GM18508 (cell line): ENCODE measurements around the gene CHD3.
"Not testable (repeated sequence)": the region's sequence is repeated elsewhere in the genome, so short reads cannot be mapped to it uniquely, and the experiment has no call there.

Source experiments
- ATAC-seq: cut with Tn5 transposase; IDR thresholded peaks from one replicate; pipeline ENCODE4 v1.9.1; 2021; ENCODE audit warnings: moderate number of reproducible peaks; ENCODE audit not compliant: insufficient read depth, unreplicated experiment

Gene CHD3

GRCh38 chr17:7929158-7930023, 40.8 kb downstream of the CHD3 start, which contains the start of gene KCNAB3:
KCNAB3 (minus strand) TSS chr17:7929856; CDS start chr17:7929435, 421 bp downstream.
- ATAC-seq = no peak

GRCh38 chr17:7930841-7931631, 42.4 kb downstream of the CHD3 start:
- ATAC-seq = no peak

- ATAC-seq = peak; percentile 71
Measured at GRCh38 chr17:7931709-7932482, 43.3 kb downstream of the CHD3 start, which contains the start of the genes CNTROB and TRAPPC1. CNTROB (plus strand) TSS chr17:7932206; CDS start chr17:7933080, 874 bp downstream. TRAPPC1 (minus strand) TSS chr17:7931946; CDS start chr17:7931829, 117 bp downstream.

GRCh38 chr17:7932483-7932891, 43.9 kb downstream of the CHD3 start:
- no peak for ATAC-seq

GRCh38 chr17:7932949-7933348, 44.4 kb downstream of the CHD3 start:
- ATAC-seq = no peak

- no peak for ATAC-seq
Measured at GRCh38 chr17:7935859-7936258, 47.3 kb downstream of the CHD3 start.

- ATAC-seq = no peak
Measured at GRCh38 chr17:7940034-7940433, 51.4 kb downstream of the CHD3 start.

- no peak for ATAC-seq
Measured at GRCh38 chr17:7940743-7941142, 52.2 kb downstream of the CHD3 start.

- ATAC-seq = no peak
Measured at GRCh38 chr17:7943291-7943690, 54.7 kb downstream of the CHD3 start.

GRCh38 chr17:7944326-7944725, 55.7 kb downstream of the CHD3 start:
- ATAC-seq = no peak

- no peak for ATAC-seq
Measured at GRCh38 chr17:7945651-7946050, 57.1 kb downstream of the CHD3 start.

- no peak for ATAC-seq
Measured at GRCh38 chr17:7946441-7946840, 57.9 kb downstream of the CHD3 start.

- ATAC-seq = no peak
Measured at GRCh38 chr17:7947651-7948050, 59.1 kb downstream of the CHD3 start.

GRCh38 chr17:7950578-7950977, 62.0 kb downstream of the CHD3 start:
- ATAC-seq = no peak

- ATAC-seq = no peak
Measured at GRCh38 chr17:7951143-7951792, 62.7 kb downstream of the CHD3 start.

- not testable (repeated sequence) for ATAC-seq
Measured at GRCh38 chr17:7953266-7953665, 64.7 kb downstream of the CHD3 start.

GRCh38 chr17:7955414-7956227, 67.0 kb downstream of the CHD3 start:
- no peak for ATAC-seq

GRCh38 chr17:7956228-7956965, 67.8 kb downstream of the CHD3 start:
- no peak for ATAC-seq
